Stimulated activated CD8-positive, alpha-beta memory T cell treated with anti-CD3 and anti-CD28 coated beads, Interleukin-15, amount 100 ng/mL, for 1 hour (primary cell): ENCODE data around the gene TREX2.

Experiments
- DNase-seq: peaks from one replicate; pipeline ENCODE4 v3.0.0-alpha.2; 2020; ENCODE audit warnings: low read depth

The TREX2 gene

DNA sequence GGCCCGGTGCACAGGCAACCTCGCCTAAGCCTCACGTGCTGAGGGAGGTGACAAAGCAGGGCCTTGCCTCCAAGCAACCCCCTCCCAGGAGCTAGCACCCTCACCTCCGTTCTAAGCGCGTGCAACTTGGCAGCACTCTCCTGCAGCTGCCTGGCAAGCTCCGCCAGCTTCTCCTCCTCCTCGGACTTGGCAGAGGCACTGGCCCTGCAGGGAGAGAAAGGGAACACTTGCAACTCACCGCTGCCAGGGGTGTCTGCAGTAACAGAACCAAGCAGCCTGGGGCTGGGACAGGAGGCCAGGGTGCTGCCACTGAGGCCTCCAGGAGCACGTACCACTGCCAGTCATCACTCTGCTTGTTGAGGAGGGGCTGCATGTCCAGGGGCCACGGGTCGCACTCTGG lies 10.3 kb upstream of the TREX2 start:
- DNase-seq = no peak

- DNase-seq = no peak
Measured at GRCh38 chrX:153455571-153455970, 9.7 kb upstream of the TREX2 start.

GRCh38 chrX:153454901-153455550 lies 9.2 kb upstream of the TREX2 start:
- DNase-seq = no peak

DNA sequence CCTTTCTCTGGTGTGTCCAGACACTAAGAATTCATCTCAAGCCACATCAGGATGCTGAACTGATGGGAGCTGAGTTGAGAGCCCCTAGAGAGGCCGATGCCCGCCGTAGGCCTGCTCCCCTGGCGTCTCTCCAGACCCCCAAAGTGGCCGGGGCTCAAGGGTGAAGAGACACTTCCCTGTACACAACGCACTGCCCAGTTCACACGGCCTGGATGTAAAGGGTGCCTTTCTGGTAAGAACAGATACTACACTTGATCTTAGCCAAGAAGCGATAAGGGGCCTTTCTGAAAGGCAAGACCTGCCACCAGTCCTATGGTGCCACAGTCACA lies 5.1 kb upstream of the TREX2 start:
- DNase-seq = no peak

GRCh38 chrX:153450114-153450948 lies 4.5 kb upstream of the TREX2 start:
- no peak for DNase-seq

- DNase-seq = no peak
Measured at GRCh38 chrX:153449368-153450113, 3.7 kb upstream of the TREX2 start.

- no peak for DNase-seq
Measured at GRCh38 chrX:153448556-153449367, 2.9 kb upstream of the TREX2 start.

- DNase-seq = no peak
Measured at GRCh38 chrX:153447581-153447960, 1.7 kb upstream of the TREX2 start.

- DNase-seq = no peak
Measured at GRCh38 chrX:153446950-153447580, 1.2 kb upstream of the TREX2 start.

GRCh38 chrX:153446636-153446936 lies 730 bp upstream of the TREX2 start:
- DNase-seq = no peak

DNA sequence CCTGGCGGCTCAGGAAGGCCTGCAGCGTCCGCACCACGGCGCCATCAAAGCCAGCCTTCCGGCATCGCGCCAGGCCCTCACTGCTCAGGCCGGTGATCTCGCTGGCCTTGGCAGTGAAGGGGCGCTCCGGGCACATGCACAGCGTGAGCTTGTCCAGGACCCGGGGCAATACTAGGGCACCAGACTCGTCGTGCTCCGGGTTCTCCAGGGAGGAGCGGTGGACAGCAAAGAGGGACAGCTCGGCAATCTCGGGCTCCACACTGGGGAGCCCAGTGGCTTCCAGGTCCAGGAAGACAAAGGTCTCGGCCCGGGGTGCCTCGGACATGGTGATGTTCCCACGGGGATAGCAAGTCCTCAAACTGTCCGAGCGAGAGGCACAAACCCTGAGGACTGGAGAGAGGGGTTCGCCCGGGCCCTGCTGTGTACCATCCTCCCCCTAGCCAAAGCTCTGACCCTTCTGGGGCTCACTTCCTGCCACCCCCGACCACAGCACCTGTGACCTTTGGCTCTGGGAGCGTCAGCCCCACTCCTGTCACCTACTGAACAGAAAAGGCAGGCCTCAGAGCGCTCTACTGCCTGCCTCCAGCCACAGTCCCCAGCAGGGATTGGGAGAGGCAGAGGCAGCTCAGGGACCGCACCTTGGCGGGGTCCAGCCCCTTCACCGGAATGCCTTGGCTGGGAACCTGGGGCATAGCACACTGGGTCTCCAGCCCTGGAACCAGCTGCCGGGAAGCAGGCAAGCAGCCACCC lies 575 bp downstream of the TREX2 start:
- no peak for DNase-seq

DNA sequence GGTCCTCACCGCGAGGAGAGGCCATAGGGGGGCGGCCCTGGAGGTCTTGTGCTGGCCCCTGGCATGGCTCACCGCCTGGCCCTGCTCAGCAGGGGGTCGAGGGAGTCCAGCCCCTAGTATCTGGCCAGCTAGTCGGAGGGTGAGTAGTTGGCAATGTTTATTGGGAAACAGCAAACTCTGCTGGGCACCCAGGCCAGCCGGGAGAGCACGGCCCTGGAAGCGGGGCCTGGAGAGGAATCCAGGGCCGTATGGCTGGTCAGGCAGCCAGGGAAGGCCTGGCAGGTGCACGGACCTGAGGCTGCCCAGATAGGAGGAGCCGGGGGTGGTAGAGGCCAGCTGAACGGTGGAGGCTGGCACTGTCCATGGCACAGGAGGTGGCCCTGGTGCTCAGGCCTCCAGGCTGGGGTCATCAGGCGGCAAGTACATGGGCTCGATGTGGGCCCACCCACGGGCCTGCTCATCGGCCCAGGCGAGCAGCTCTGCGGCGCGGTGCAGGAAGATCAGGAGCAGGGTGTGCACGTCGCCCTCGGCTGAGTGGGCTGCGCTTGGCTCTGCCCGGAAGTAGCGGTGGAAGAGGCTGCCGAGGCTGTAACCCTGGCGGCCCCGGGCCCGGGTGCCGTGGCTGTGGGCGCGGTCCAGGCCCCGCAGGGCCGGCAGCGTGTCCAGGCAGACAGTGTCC lies 1.4 kb downstream of the TREX2 start:
- no peak for DNase-seq

GRCh38 chrX:153443476-153444332 lies 2.2 kb downstream of the TREX2 start:
- no peak for DNase-seq

GRCh38 chrX:153442463-153442862 lies 3.4 kb downstream of the TREX2 start:
- no peak for DNase-seq

DNA sequence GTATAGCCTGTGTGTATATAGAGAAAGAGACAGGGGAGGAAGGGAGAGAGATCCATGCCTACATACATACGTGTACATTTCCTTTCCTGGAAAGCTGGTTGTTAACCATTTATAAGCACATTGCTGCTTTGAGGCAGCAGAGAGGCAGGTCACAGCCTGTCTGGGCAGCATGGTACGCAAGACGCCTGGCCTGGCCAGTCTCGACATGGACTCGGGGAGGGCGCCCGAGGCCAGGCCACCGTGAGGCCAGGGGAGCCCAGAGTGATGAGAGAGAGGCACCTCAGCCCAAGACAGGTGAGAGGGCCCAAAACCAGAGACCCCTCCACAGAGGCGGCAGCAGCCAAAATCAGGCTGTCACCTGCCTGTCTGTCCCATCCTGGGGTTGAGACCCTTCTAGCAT lies 3.9 kb downstream of the TREX2 start:
- DNase-seq = no peak

DNA sequence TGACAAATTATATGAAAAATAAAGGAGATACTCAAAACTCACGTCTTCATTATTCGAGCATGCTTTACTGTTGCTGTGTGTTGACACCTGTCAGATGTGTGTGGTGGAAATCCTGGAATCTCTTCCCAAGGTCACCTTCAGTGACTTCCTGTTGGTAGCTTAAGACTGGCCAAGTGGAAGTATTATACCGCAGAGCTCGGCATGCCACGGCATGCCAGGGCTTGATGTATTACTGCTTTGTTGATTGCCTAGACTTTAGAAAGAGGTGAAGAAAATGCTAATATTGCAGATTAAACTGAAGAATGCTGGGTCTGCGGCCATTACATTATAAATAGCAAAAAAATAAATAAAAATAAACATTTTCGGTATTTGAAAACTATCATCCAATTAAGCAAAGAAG lies 4.6 kb downstream of the TREX2 start:
- no peak for DNase-seq

DNA sequence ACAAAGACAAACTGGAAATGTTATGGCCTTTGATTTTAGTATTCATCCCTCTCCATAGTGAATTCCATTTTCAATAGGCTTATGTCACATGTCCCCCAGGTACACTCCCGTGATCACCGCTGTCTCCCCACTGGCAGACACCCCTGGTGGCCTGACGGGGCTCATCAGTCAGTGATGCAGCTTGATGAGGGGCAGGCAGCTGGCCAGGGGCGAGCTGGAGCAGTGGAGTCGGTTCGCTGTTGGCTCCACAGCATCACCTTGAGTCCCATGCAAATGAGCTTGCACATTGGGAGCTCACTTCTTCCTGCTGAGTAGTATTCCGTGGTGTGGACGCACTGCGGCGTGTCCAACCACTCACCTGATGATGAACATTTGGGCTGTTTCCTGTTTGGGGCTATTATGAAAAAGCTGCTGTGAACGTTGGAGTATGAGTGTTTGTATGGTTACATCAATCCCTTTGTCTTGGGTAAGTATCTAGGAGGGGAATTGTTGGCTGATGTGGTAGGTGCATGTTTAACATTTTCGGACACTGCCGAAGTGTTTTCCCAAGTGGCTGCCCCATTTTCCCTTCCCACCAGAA lies 5.2 kb downstream of the TREX2 start:
- no peak for DNase-seq

DNA sequence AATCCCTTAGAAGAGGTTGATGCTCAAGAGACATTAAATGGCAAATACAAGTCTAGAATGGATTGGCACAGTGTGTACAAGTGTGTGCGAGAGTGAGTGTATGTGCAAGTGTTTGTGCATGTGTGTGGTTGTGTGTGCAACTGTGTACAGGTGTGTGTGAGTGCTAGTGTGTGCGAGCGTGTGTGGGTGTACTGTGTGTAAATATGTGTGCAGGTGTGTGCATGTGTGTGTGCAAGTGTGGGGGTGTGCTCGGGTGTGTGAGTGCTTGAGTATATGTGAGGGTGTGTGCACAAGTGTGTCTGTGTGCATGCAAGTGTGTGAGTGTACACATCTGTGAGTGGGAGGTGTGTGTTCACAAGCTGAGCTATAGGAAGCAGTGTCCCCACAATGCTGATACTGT lies 5.9 kb downstream of the TREX2 start:
- no peak for DNase-seq

- no peak for DNase-seq
Measured at GRCh38 chrX:153438532-153438931, 7.3 kb downstream of the TREX2 start.
